Measurements from ENCODE around the gene KRTAP6-3.

- TF ChIP-seq CTCF (IDR thresholded peaks at IDR 0.05) (no peak), POLR2A (IDR thresholded peaks at IDR 0.05) (no peak)
These were observed 35.9 kb downstream of the KRTAP6-3 start for GRCh38 chr21:30628109-30628508.
